Upper lobe of right lung (tissue), 1 donor: ENCODE data around the gene MPZL2. TPM values are rescaled to one million over a fixed set of nuclear protein-coding genes. Genes with fewer than 3 reads are reported as not detected.

Experiments
- ATAC-seq: fragments of 200-7000 bp; cut with Tn5 transposase; one replicate; pipeline ENCODE4 v1.9.1; 2020; ENCODE audit warnings: mild to moderate bottlenecking, moderate library complexity
- DNase-seq: peaks from one replicate; pipeline ENCODE4 v3.0.0-alpha.2; 2020
- H3K27ac ChIP-seq: fragments of 200-600 bp; one replicate; pipeline ENCODE4 v1.8.0; 2022
- H3K27me3 ChIP-seq: fragments of 200-600 bp; one replicate; pipeline ENCODE4 v1.8.0; 2022; ENCODE audit warnings: mild to moderate bottlenecking
- H3K36me3 ChIP-seq: fragments of 200-600 bp; one replicate; pipeline ENCODE4 v1.8.0; 2022
- H3K4me1 ChIP-seq: fragments of 200-600 bp; one replicate; pipeline ENCODE4 v1.8.0; 2022
- H3K4me3 ChIP-seq: fragments of 200-600 bp; one replicate; pipeline ENCODE4 v1.8.0; 2022; ENCODE audit warnings: mild to moderate bottlenecking
- H3K9me3 ChIP-seq: fragments of 200-600 bp; one replicate; pipeline ENCODE4 v1.8.0; 2022
- CTCF ChIP-seq: fragments of 200-600 bp; IDR thresholded peaks from one replicate; pipeline ENCODE4 v1.8.0; 2022; ENCODE audit warnings: antibody characterized with exemption
- intact Hi-C: fragments of 100-400 bp; cut with DNase I; formaldehyde crosslinking; loops from one replicate; pipeline ENCODE4 v1.11.0; 2022
- long read RNA-seq: library from polyadenylated mRNA; unstranded; transcript quantifications from one replicate; pipeline ENCODE4 v2.0.0, GENCODE V29; 2021
- total RNA-seq: library from RNA; stranded (reverse); fragmentation: NEBNext Ultra II Directional; extraction: Animal tissue kit (Norgen Biotek cat#: 25700); gene quantifications from one replicate; pipeline ENCODE4 v1.2.1, GENCODE V29; 2021
- donor health status: DM: no; HTN: yes; CAD: no; lungs with severe emphysema.

The MPZL2 gene
- 119 TPM for total RNA-seq
- long read RNA-seq, transcript MPZL2-201 (6 exons, 2,620 nt): major isoform, 81 of 114 reads
- long read RNA-seq, transcript MPZL2-202 (5 exons, 1,370 nt): minor isoform, 8 of 114 reads
- long read RNA-seq, partial matches to known transcripts: 4 of 114 reads
- long read RNA-seq, other reads (novel, unspliced or antisense): 19 of 114 reads

GRCh38 chr11:118263695-118264568 lies at the start of gene MPZL2:
Gene MPZL2, minus strand, starts transcription at chr11:118264297. Its CDS starts 144 bp downstream, at chr11:118264153.
- DNase-seq (peak; percentile 83), ATAC-seq (peak; percentile 95)
- H3K27me3 ChIP-seq: no peaks in the 10 kb centered on the region
- H3K9me3 ChIP-seq: no peaks in the 10 kb centered on the region
- peaks cover 31% of the 10 kb centered on the region for H3K4me1 ChIP-seq
- H3K4me3 ChIP-seq: peak within 1 kb of the TSS; percentile 57
- peaks cover 21% of the 10 kb centered on the region for H3K36me3 ChIP-seq
- intact Hi-C loops: no loop called here
- no peak for TF ChIP-seq CTCF
- peak within 1 kb of the TSS; percentile 82 for H3K27ac ChIP-seq

GRCh38 chr11:118313242-118313641 lies 49.1 kb upstream of the MPZL2 start:
- peaks cover 24% of the 10 kb centered on the region for H3K4me1 ChIP-seq
- no peaks in the 10 kb centered on the region for H3K36me3 ChIP-seq
- no peak overlapping the region for H3K4me3 ChIP-seq
- H3K27ac ChIP-seq: no peak overlapping the region
- ATAC-seq (no peak), DNase-seq (no peak)
- no peak for TF ChIP-seq CTCF
- H3K27me3 ChIP-seq: peaks cover 4% of the 10 kb centered on the region
- no peaks in the 10 kb centered on the region for H3K9me3 ChIP-seq
- intact Hi-C loops: no loop called here

GRCh38 chr11:118312328-118312727 lies 48.2 kb upstream of the MPZL2 start:
- Histone ChIP-seq H3K9me3 (no peaks in the 10 kb centered on the region), H3K27ac (no peak overlapping the region), H3K4me3 (no peak overlapping the region), H3K27me3 (peaks cover 4% of the 10 kb centered on the region), H3K4me1 (peaks cover 24% of the 10 kb centered on the region), H3K36me3 (no peaks in the 10 kb centered on the region)
- no peak for ATAC-seq
- no peak for DNase-seq
- TF ChIP-seq CTCF: no peak
- intact Hi-C loops: no loop called here

GRCh38 chr11:118311518-118311917 lies 47.4 kb upstream of the MPZL2 start:
- no peak for ATAC-seq

More at GRCh38 chr11:118311518-118311917, 47.4 kb upstream of the MPZL2 start:
- Histone ChIP-seq H3K4me3 (no peak overlapping the region), H3K27ac (no peak overlapping the region), H3K4me1 (peaks cover 19% of the 10 kb centered on the region), H3K9me3 (no peaks in the 10 kb centered on the region), H3K36me3 (no peaks in the 10 kb centered on the region), H3K27me3 (peaks cover 4% of the 10 kb centered on the region)
- DNase-seq: no peak
- intact Hi-C loops: no loop called here
- TF ChIP-seq CTCF: no peak
